HEK293 (cell line): ENCODE measurements around the gene CEBPG.

Experiments used
- PRDM10 ChIP-seq: fragments of 450-650 bp; formaldehyde crosslinking; IDR thresholded peaks from 2 replicates; pipeline ENCODE4 v1.5.1; 2016; ENCODE audit warnings: missing biosample characterization, missing genetic modification characterization
- ZBTB21 ChIP-seq: fragments of 450-650 bp; formaldehyde crosslinking; IDR thresholded peaks from 2 replicates; pipeline ENCODE4 v1.5.1; 2017; ENCODE audit warnings: missing biosample characterization, missing genetic modification characterization
- ZBTB49 ChIP-seq: fragments of 450-650 bp; formaldehyde crosslinking; IDR thresholded peaks from 2 replicates; pipeline ENCODE4 v1.5.1; 2016; ENCODE audit warnings: missing biosample characterization, missing genetic modification characterization, low read depth
- ZNF248 ChIP-seq: fragments of 450-650 bp; formaldehyde crosslinking; IDR thresholded peaks from 2 replicates; pipeline ENCODE4 v1.5.1; 2017; ENCODE audit warnings: missing biosample characterization, missing genetic modification characterization
- ZNF391 ChIP-seq: fragments of 450-650 bp; formaldehyde crosslinking; IDR thresholded peaks from 2 replicates; pipeline ENCODE4 v1.5.1; 2016; ENCODE audit warnings: low read depth, missing biosample characterization, missing genetic modification characterization, borderline replicate concordance
- ZNF501 ChIP-seq: fragments of 450-650 bp; formaldehyde crosslinking; IDR thresholded peaks from 2 replicates; pipeline ENCODE4 v1.5.1; 2016; ENCODE audit warnings: missing biosample characterization, missing genetic modification characterization
- ZNF514 ChIP-seq: fragments of 450-650 bp; formaldehyde crosslinking; IDR thresholded peaks from 2 replicates; pipeline ENCODE4 v1.5.1; 2016; ENCODE audit warnings: missing biosample characterization, missing genetic modification characterization
- ZNF544 ChIP-seq: fragments of 450-650 bp; formaldehyde crosslinking; IDR thresholded peaks from 2 replicates; pipeline ENCODE4 v1.5.0; 2017; ENCODE audit warnings: missing biosample characterization, missing genetic modification characterization
- TF ChIP-seq, protein P1 (sequence below): fragments of 450-650 bp; formaldehyde crosslinking; IDR thresholded peaks from 2 replicates; pipeline ENCODE4 v1.5.1; 2016; ENCODE audit warnings: missing biosample characterization, missing genetic modification characterization
- TF ChIP-seq, protein P2 (sequence below): fragments of 450-650 bp; formaldehyde crosslinking; IDR thresholded peaks from 2 replicates; pipeline ENCODE4 v1.5.1; 2016; ENCODE audit warnings: missing biosample characterization, missing genetic modification characterization
- TF ChIP-seq, protein P3 (sequence below): fragments of 450-650 bp; formaldehyde crosslinking; IDR thresholded peaks from 2 replicates; pipeline ENCODE4 v1.5.1; 2016; ENCODE audit warnings: missing biosample characterization, missing genetic modification characterization

GRCh38 chr19:33376941-33377557 lies 3.5 kb downstream of the CEBPG start:
- TF ChIP-seq, protein P1, sequence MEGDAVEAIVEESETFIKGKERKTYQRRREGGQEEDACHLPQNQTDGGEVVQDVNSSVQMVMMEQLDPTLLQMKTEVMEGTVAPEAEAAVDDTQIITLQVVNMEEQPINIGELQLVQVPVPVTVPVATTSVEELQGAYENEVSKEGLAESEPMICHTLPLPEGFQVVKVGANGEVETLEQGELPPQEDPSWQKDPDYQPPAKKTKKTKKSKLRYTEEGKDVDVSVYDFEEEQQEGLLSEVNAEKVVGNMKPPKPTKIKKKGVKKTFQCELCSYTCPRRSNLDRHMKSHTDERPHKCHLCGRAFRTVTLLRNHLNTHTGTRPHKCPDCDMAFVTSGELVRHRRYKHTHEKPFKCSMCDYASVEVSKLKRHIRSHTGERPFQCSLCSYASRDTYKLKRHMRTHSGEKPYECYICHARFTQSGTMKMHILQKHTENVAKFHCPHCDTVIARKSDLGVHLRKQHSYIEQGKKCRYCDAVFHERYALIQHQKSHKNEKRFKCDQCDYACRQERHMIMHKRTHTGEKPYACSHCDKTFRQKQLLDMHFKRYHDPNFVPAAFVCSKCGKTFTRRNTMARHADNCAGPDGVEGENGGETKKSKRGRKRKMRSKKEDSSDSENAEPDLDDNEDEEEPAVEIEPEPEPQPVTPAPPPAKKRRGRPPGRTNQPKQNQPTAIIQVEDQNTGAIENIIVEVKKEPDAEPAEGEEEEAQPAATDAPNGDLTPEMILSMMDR = no peak
- TF ChIP-seq PRDM10 (peak; percentile 60), ZNF391 (tag by site-specific recombination) (no peak), ZNF501 (tag by site-specific recombination) (no peak), ZNF248 (no peak), ZNF544 (tag by site-specific recombination) (no peak), ZBTB21 (tag by site-specific recombination) (no peak), ZNF514 (tag by site-specific recombination) (no peak; the same call in 1 of the 2 replicates), ZBTB49 (tag by site-specific recombination) (no peak)
- TF ChIP-seq, protein P2, sequence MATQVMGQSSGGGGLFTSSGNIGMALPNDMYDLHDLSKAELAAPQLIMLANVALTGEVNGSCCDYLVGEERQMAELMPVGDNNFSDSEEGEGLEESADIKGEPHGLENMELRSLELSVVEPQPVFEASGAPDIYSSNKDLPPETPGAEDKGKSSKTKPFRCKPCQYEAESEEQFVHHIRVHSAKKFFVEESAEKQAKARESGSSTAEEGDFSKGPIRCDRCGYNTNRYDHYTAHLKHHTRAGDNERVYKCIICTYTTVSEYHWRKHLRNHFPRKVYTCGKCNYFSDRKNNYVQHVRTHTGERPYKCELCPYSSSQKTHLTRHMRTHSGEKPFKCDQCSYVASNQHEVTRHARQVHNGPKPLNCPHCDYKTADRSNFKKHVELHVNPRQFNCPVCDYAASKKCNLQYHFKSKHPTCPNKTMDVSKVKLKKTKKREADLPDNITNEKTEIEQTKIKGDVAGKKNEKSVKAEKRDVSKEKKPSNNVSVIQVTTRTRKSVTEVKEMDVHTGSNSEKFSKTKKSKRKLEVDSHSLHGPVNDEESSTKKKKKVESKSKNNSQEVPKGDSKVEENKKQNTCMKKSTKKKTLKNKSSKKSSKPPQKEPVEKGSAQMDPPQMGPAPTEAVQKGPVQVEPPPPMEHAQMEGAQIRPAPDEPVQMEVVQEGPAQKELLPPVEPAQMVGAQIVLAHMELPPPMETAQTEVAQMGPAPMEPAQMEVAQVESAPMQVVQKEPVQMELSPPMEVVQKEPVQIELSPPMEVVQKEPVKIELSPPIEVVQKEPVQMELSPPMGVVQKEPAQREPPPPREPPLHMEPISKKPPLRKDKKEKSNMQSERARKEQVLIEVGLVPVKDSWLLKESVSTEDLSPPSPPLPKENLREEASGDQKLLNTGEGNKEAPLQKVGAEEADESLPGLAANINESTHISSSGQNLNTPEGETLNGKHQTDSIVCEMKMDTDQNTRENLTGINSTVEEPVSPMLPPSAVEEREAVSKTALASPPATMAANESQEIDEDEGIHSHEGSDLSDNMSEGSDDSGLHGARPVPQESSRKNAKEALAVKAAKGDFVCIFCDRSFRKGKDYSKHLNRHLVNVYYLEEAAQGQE (tag by site-specific recombination) = no peak
- TF ChIP-seq, protein P3, sequence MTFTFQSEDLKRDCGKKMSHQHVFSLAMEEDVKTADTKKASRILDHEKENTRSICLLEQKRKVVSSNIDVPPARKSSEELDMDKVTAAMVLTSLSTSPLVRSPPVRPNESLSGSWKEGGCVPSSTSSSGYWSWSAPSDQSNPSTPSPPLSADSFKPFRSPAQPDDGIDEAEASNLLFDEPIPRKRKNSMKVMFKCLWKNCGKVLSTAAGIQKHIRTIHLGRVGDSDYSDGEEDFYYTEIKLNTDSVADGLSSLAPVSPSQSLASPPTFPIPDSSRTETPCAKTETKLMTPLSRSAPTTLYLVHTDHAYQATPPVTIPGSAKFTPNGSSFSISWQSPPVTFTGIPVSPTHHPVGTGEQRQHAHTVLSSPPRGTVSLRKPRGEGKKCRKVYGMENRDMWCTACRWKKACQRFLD (tag by site-specific recombination) = no peak
